Testis (tissue), 3 donors: ENCODE measurements around the gene PRKACB. TPM values are rescaled to one million over a fixed set of nuclear protein-coding genes. Genes with fewer than 3 reads are reported as not detected.

Experiments
- DNase-seq: peaks from one replicate; pipeline ENCODE4 v3.0.0-alpha.2; 2019
- H3K27ac ChIP-seq, 2 donors: fragments of 200-600 bp; sonication (generic); one replicate each; pipeline ENCODE4 v1.5.1; 2019
- H3K27me3 ChIP-seq: fragments of 200-600 bp; sonication (generic); one replicate; pipeline ENCODE4 v1.5.1; 2019
- H3K36me3 ChIP-seq: fragments of 200-600 bp; sonication (generic); one replicate; pipeline ENCODE4 v1.5.1; 2017; ENCODE audit warnings: low read depth; ENCODE audit errors: missing control alignments
- H3K4me1 ChIP-seq: fragments of 200-600 bp; sonication (generic); one replicate; pipeline ENCODE4 v1.5.1; 2019
- H3K4me3 ChIP-seq, 2 donors: fragments of 200-600 bp; sonication (generic); one replicate each; pipeline ENCODE4 v1.5.1; 2017 to 2019
- H3K9me3 ChIP-seq: fragments of 200-600 bp; sonication (generic); one replicate; pipeline ENCODE4 v1.5.1; 2017
- POLR2A ChIP-seq: fragments of 450-650 bp; IDR thresholded peaks from one replicate; pipeline ENCODE4 v1.6.1; 2017; ENCODE audit warnings: antibody characterized with exemption, mild to moderate bottlenecking, moderate library complexity
- WGBS, 2 donors: methylation state at CpG; one replicate each; pipeline ENCODE4 v1.1.5; 2018; 5-methylcytosine and 5-hydroxymethylcytosine counted together
- intact Hi-C: fragments of 100-400 bp; cut with DNase I; formaldehyde crosslinking; loops from one replicate; pipeline ENCODE4 v1.15.1; 2023; ENCODE audit warnings: low total_unique reads
- polyA plus RNA-seq: library from polyadenylated mRNA; stranded (reverse); fragments of 350-450 nt; fragmentation: Illumina TruSeq; extraction: RNeasy Lipid Tissue Mini Kit (QIAGEN cat#74804); gene quantifications from one replicate; pipeline ENCODE4 v1.2.3, GENCODE V29; 2014; ENCODE audit warnings: low read depth, low replicate concordance; ENCODE audit not compliant: insufficient read depth
- total RNA-seq, 2 donors: library from RNA; depleted of rRNA; stranded (reverse); fragments of >200 nt; gene quantifications; one replicate each; pipeline ENCODE4 v1.2.3, GENCODE V29; 2016
- TF ChIP-seq, protein P1 (sequence below), 3 experiments: fragments of 450-650 bp in 2 of 3; fragments of 200-600 bp in 1 of 3; sonication (generic) in 1 of 3; IDR thresholded peaks; one replicate each; pipeline ENCODE4 v1.5.1; 2016 to 2019; ENCODE audit warnings: antibody characterized with exemption in 3 of 3, mild to moderate bottlenecking in 2 of 3, moderate library complexity in 1 of 3

The PRKACB gene
- total and polyA plus RNA-seq, 3 donors from 2014 or later = 10.4 to 26.7 (median 21.1) TPM

DNA sequence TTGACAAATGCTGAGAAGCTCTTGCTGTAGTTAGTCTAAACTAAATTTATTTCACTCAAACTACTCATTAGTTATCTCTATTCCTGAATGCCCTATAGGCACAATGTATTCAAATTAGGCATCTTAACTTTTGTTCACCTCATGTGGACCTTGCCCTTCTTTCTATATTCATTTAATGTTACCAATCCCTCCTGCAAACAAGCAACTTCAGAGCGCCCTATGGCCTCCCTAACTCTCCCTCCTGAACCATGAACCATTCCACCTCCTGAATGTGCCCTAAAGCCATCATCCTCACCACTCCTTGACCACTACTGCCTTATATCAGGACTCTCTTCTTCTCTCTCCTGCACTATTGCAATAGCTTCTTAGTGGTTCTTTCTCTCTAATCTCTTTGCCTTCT, 122.7 kb downstream of the PRKACB start:
- intact Hi-C loops = no loop called here
- 0 to 45% methylated on average over 1 of the region's 1 CpG for WGBS, 2 donors
- no peak for DNase-seq

GRCh38 chr1:84267476-84267875, 123.4 kb downstream of the PRKACB start:
- DNase-seq = no peak
- intact Hi-C loops = no loop called here
- Histone ChIP-seq H3K36me3 (no peaks in the 10 kb centered on the region), H3K4me3 (no peak overlapping the region), H3K27me3 (no peaks in the 10 kb centered on the region), H3K27ac (no peak overlapping the region), H3K9me3 (no peaks in the 10 kb centered on the region), H3K4me1 (no peaks in the 10 kb centered on the region)
- TF ChIP-seq, protein P1, sequence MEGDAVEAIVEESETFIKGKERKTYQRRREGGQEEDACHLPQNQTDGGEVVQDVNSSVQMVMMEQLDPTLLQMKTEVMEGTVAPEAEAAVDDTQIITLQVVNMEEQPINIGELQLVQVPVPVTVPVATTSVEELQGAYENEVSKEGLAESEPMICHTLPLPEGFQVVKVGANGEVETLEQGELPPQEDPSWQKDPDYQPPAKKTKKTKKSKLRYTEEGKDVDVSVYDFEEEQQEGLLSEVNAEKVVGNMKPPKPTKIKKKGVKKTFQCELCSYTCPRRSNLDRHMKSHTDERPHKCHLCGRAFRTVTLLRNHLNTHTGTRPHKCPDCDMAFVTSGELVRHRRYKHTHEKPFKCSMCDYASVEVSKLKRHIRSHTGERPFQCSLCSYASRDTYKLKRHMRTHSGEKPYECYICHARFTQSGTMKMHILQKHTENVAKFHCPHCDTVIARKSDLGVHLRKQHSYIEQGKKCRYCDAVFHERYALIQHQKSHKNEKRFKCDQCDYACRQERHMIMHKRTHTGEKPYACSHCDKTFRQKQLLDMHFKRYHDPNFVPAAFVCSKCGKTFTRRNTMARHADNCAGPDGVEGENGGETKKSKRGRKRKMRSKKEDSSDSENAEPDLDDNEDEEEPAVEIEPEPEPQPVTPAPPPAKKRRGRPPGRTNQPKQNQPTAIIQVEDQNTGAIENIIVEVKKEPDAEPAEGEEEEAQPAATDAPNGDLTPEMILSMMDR (IDR thresholded peaks at IDR 0.05) = no peak
- no peak for TF ChIP-seq POLR2A

More for the DNA sequence above, 122.7 kb downstream of the PRKACB start:
- no peak for TF ChIP-seq POLR2A
- TF ChIP-seq, protein P1 (IDR thresholded peaks at IDR 0.05) = no peak
- no peaks in the 10 kb centered on the region for H3K4me1 ChIP-seq
- H3K36me3 ChIP-seq = no peaks in the 10 kb centered on the region
- H3K27ac ChIP-seq = no peak overlapping the region
- H3K4me3 ChIP-seq = no peak overlapping the region
- no peaks in the 10 kb centered on the region for H3K9me3 ChIP-seq
- no peaks in the 10 kb centered on the region for H3K27me3 ChIP-seq

DNA sequence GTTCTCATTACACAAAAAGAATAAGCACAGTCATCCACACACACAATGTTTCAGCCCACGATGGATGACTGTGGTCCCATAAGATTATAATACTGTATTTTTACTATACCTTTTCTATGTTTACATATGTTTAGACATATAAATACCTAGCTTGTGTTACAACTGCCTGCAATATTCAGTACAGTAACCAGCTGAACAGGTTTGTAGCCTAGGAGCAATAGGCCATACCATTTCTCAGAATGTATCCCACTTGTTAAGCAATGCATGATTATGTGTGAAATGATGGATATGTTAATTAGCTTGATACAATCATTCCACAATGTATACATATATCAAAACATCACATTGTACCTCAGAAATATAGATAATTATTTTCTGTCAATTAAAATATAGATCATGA, 124.3 kb downstream of the PRKACB start:
- no peak overlapping the region for H3K27ac ChIP-seq
- no peaks in the 10 kb centered on the region for H3K27me3 ChIP-seq
- H3K9me3 ChIP-seq = no peaks in the 10 kb centered on the region
- whole genome bisulfite sequencing, 2 donors = 86 to 96% methylated on average over 1 of the region's 1 CpG
- H3K4me3 ChIP-seq = no peak overlapping the region
- H3K4me1 ChIP-seq = no peaks in the 10 kb centered on the region
- no peak for TF ChIP-seq POLR2A
- TF ChIP-seq, protein P1 (IDR thresholded peaks at IDR 0.05) = no peak
- no peaks in the 10 kb centered on the region for H3K36me3 ChIP-seq
- no peak for DNase-seq
- intact Hi-C loops = no loop called here

- 0 to 94% methylated on average over 2 of the region's 2 CpGs for WGBS, 2 donors
- intact Hi-C loops = no loop called here
These were observed 125.2 kb downstream of the PRKACB start for GRCh38 chr1:84269306-84269705.

More at GRCh38 chr1:84269306-84269705, 125.2 kb downstream of the PRKACB start:
- Histone ChIP-seq H3K4me1 (no peaks in the 10 kb centered on the region), H3K36me3 (no peaks in the 10 kb centered on the region), H3K27me3 (no peaks in the 10 kb centered on the region), H3K4me3 (no peak overlapping the region), H3K27ac (no peak overlapping the region), H3K9me3 (no peaks in the 10 kb centered on the region)
- no peak for TF ChIP-seq POLR2A
- TF ChIP-seq, protein P1 (IDR thresholded peaks at IDR 0.05) = no peak
- no peak for DNase-seq
